Small intestine (tissue), 7 donors: Measurements from ENCODE around the gene TTC7B. TPM values are rescaled to one million over a fixed set of nuclear protein-coding genes. Genes with fewer than 3 reads are reported as not detected.
A peak's percentile ranks its signal among the peaks of the same experiment; 100 is the strongest.

Source experiments
- DNase-seq, 2 donors: peaks; one replicate each; pipeline versions ENCODE4 v3.0.0 to v3.0.0-alpha.2; 2013
- FAIRE-seq: peaks from 2 replicates; lab custom pipeline; 2012; peaks lifted over from hg19 to GRCh38; lab: Jason Lieb, UNC
- H3K27ac ChIP-seq, 3 donors: one replicate each; pipeline ENCODE4 v1.5.1; 2013; ENCODE audit warnings: low read length in 2 of 3, mild to moderate bottlenecking in 2 of 3, control low read depth in 1 of 3, inconsistent platforms in 1 of 3, low read depth in 1 of 3, moderate library complexity in 1 of 3
- H3K27me3 ChIP-seq, 3 donors: one replicate each; pipeline ENCODE4 v1.6.1; 2013; ENCODE audit warnings: low read length in 3 of 3, inconsistent platforms in 1 of 3; ENCODE audit not compliant: control insufficient read depth in 3 of 3, insufficient read depth in 3 of 3
- H3K36me3 ChIP-seq, 3 donors: one replicate each; pipeline ENCODE4 v1.6.1; 2013; ENCODE audit warnings: low read length in 3 of 3, inconsistent platforms in 1 of 3, low read depth in 1 of 3, mild to moderate bottlenecking in 1 of 3, moderate library complexity in 1 of 3; ENCODE audit not compliant: control insufficient read depth in 3 of 3, insufficient read depth in 2 of 3
- H3K4me1 ChIP-seq, 3 donors: one replicate each; pipeline ENCODE4 v1.6.1; 2013; ENCODE audit warnings: low read length in 2 of 3, inconsistent platforms in 1 of 3, low read depth in 1 of 3, mild to moderate bottlenecking in 1 of 3, moderate library complexity in 1 of 3; ENCODE audit not compliant: control insufficient read depth in 3 of 3, insufficient read depth in 2 of 3
- H3K4me3 ChIP-seq, 3 donors: one replicate each; pipeline ENCODE4 v1.5.1; 2013; ENCODE audit warnings: low read length in 3 of 3, control low read depth in 1 of 3, inconsistent platforms in 1 of 3, low read depth in 1 of 3, mild to moderate bottlenecking in 1 of 3, moderate library complexity in 1 of 3
- H3K9me3 ChIP-seq, 2 donors: one replicate each; pipeline ENCODE4 v1.6.1; 2013; ENCODE audit warnings: low read depth in 1 of 2, low read length in 1 of 2; ENCODE audit not compliant: control insufficient read depth in 2 of 2, insufficient read depth in 1 of 2
- WGBS, 3 donors: extraction: QIAGEN DNeasy Blood & Tissue Kit; methylation state at CpG; one replicate each; pipeline ENCODE4 v1.1.7; 2013; 5-methylcytosine and 5-hydroxymethylcytosine counted together
- polyA plus RNA-seq, 4 donors: library from polyadenylated mRNA; stranded (reverse) in 3 of 4; unstranded in 1 of 4; fragments of 200-250 nt in 3 of 4; fragments of 120-200 nt in 1 of 4; gene quantifications; one replicate each; pipeline versions ENCODE4 v1.2.1 to v1.2.3, GENCODE V29; 2013
- donor health status: healthy with polysubstance abuse.
- donor health status: control.
- donor health status: control.
- donor health status: Bipolar disorder and iron deficiency.
- donor health status: healthy.

The TTC7B gene
- polyA plus RNA-seq, 4 donors: 2.9 to 8.8 (median 4.3) TPM

DNA sequence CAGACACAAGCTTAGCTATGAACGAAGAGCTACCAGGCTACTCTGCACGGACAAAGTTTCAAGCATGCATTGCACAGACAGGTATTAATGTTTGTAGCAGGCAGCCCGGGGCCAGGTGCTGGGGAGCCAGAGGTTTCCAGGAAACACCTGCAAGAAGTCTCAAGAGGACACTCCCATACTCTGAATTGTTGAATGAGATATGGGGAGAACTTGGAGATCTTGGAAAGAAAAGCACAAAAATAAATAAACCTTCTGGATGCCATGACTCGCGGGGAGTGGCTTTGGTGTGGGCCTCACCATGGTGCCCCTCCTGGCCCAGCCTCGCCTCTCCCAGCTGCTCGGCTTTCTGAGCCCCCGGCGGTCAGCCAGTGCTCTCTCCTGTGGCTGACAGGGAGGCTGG lies 186.8 kb downstream of the TTC7B start:
- 32 to 63% (median 53%) methylated on average over 9 of the region's 9 CpGs for WGBS, 3 donors
- peak; percentile 7 to 30 for DNase-seq
- Histone ChIP-seq H3K4me1 (no peaks in the 10 kb centered on the region), H3K9me3 (peaks cover 0 to 3% of the 10 kb centered on the region in 2 donors), H3K27ac (no peak overlapping the region), H3K36me3 (peaks cover 0 to 2% (median 0%) of the 10 kb centered on the region in 3 donors), H3K27me3 (no peaks in the 10 kb centered on the region), H3K4me3 (no peak overlapping the region)
- FAIRE-seq: no peak

- no peak for FAIRE-seq
These were observed 187.4 kb downstream of the TTC7B start for GRCh38 chr14:90628825-90629224.

GRCh38 chr14:90627478-90627877 lies 188.8 kb downstream of the TTC7B start:
- 81 to 86% (median 82%) methylated on average over 9 of the region's 9 CpGs for WGBS, 3 donors
- Histone ChIP-seq H3K9me3 (no peaks in the 10 kb centered on the region), H3K27ac (no peak overlapping the region), H3K27me3 (no peaks in the 10 kb centered on the region), H3K4me3 (no peak overlapping the region), H3K36me3 (no peaks in the 10 kb centered on the region), H3K4me1 (no peaks in the 10 kb centered on the region)
- no peak for FAIRE-seq
- no peak for DNase-seq

More at GRCh38 chr14:90628825-90629224, 187.4 kb downstream of the TTC7B start:
- Histone ChIP-seq H3K9me3 (no peaks in the 10 kb centered on the region), H3K4me3 (no peak overlapping the region), H3K27ac (no peak overlapping the region), H3K36me3 (peaks cover 0 to 1% (median 0%) of the 10 kb centered on the region in 3 donors), H3K4me1 (no peaks in the 10 kb centered on the region), H3K27me3 (no peaks in the 10 kb centered on the region)
- 77 to 82% (median 77%) methylated on average over 8 of the region's 8 CpGs for WGBS, 3 donors
- no peak for DNase-seq

- no peaks in the 10 kb centered on the region for H3K27me3 ChIP-seq
- DNase-seq (no peak), FAIRE-seq (no peak)
- H3K9me3 ChIP-seq: no peaks in the 10 kb centered on the region
- WGBS, 3 donors: 88 to 94% (median 93%) methylated on average over 7 of the region's 7 CpGs
- H3K4me3 ChIP-seq: no peak overlapping the region
- H3K27ac ChIP-seq: no peak overlapping the region
- no peaks in the 10 kb centered on the region for H3K4me1 ChIP-seq
- H3K36me3 ChIP-seq: no peaks in the 10 kb centered on the region
These were observed 189.7 kb downstream of the TTC7B start for GRCh38 chr14:90626550-90626949.

DNA sequence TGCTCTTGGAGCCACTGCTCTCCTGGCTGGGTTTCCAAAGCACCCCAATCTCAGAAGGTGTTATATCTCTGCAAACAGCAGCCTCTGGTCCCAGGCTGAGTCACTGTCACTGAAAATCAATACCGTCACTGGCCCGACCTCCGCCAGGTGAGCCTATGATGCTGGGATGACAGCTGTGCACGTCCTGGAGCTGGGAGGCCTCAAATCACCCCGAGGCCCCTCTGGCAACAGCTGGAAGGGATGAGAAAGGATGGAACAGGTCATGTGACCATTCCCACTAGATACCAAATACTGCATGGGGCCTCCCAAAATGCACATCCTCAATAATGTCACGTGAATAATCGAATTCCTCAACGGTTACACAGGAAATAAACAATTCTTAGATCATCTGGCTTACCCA lies 190.8 kb downstream of the TTC7B start:
- 76 to 80% (median 80%) methylated on average over 8 of the region's 8 CpGs for WGBS, 3 donors
- no peak overlapping the region for H3K4me3 ChIP-seq
- H3K27ac ChIP-seq: no peak overlapping the region
- no peaks in the 10 kb centered on the region for H3K9me3 ChIP-seq
- H3K27me3 ChIP-seq: no peaks in the 10 kb centered on the region
- DNase-seq: no peak
- no peak for FAIRE-seq
- no peaks in the 10 kb centered on the region for H3K4me1 ChIP-seq
- H3K36me3 ChIP-seq: no peaks in the 10 kb centered on the region

DNA sequence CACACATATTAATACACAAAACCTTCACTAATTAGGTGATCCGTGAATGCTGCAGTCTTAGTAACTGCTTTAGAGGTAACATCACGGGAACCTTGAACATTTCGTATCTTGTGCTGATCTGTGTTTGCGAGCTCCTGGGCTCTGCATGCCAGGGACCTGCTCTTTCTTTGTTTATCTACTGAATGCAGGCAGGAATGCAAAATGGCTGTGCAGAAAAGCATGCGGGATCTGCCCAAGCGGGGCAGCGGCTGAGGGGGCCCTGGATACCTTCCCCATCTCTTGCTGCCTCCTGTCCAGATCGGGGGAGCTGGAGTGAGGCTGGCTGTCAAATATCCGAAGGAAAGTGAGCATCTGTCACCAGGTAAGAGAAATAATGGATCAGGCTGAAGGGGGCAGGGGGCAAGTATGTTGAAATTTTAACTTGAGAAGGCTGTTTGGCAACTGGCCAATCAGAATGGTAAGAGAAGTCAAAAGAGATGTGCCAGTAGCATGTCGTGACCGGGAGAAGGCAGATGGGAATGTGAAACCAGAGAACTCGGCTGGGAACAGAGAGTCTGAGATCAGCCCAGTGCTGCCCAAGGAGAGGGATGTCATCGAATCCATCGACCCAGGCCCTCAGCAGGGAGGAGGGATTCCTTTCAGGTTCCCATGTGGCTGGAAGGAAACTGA lies 191.4 kb downstream of the TTC7B start:
- 60 to 72% (median 67%) methylated on average over 14 of the region's 14 CpGs for WGBS, 3 donors
- no peaks in the 10 kb centered on the region for H3K27me3 ChIP-seq
- H3K27ac ChIP-seq: no peak overlapping the region
- H3K36me3 ChIP-seq: no peaks in the 10 kb centered on the region
- DNase-seq (no peak), FAIRE-seq (no peak)
- no peaks in the 10 kb centered on the region for H3K4me1 ChIP-seq
- no peaks in the 10 kb centered on the region for H3K9me3 ChIP-seq
- H3K4me3 ChIP-seq: no peak overlapping the region

DNA sequence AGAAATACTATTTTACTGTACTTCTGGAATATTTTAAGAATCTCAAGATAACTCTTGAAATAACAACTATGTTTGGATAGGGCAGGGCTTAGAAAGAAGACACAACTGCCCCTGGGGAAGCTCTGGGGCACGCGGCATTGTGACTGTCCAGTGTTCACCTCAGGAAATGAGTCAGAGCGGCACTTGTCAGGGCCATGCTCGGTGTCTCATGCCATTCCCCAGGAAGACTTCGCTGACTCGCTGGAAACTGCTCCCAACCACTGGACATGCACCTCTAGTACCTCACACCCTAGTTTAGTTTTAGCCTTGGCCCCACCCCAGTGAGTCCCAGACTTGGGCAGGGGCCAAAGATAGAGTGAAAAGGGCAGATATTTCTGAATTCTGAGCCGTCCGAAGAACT lies 192.0 kb downstream of the TTC7B start:
- Histone ChIP-seq H3K27me3 (no peaks in the 10 kb centered on the region), H3K4me3 (no peak overlapping the region), H3K4me1 (no peaks in the 10 kb centered on the region), H3K36me3 (no peaks in the 10 kb centered on the region), H3K9me3 (no peaks in the 10 kb centered on the region), H3K27ac (no peak overlapping the region)
- 66 to 80% (median 69%) methylated on average over 8 of the region's 8 CpGs for WGBS, 3 donors
- no peak for DNase-seq
- no peak for FAIRE-seq

DNA sequence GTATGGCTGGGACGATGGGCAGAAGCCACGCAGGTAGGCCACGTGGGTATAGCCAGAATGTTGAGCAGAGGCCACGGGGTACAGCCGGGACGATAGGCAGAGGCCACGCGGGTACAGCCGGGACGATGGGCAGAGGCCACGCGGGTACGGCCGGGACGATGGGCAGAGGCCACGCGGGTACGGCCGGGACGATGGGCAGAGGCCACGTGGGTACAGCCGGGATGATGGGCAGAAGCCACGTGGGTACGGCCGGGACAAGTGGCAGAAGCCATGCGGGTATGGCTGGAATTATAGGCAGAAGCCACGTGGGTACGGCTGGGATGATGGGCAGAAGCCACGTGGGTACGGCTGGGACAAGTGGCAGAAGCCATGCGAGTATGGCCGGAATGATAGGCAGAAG lies 195.0 kb downstream of the TTC7B start:
- no peaks in the 10 kb centered on the region for H3K9me3 ChIP-seq
- no peaks in the 10 kb centered on the region for H3K4me1 ChIP-seq
- no peak overlapping the region for H3K4me3 ChIP-seq
- FAIRE-seq (no peak), DNase-seq (no peak)
- H3K27me3 ChIP-seq: no peaks in the 10 kb centered on the region
- WGBS, 3 donors: 95 to 97% (median 96%) methylated on average over 32 of the region's 32 CpGs
- no peaks in the 10 kb centered on the region for H3K36me3 ChIP-seq
- H3K27ac ChIP-seq: no peak overlapping the region

- Histone ChIP-seq H3K27ac (no peak overlapping the region), H3K36me3 (no peaks in the 10 kb centered on the region), H3K4me1 (no peaks in the 10 kb centered on the region), H3K4me3 (no peak overlapping the region), H3K27me3 (no peaks in the 10 kb centered on the region), H3K9me3 (no peaks in the 10 kb centered on the region)
- WGBS, 3 donors: 76 to 84% (median 79%) methylated on average over 7 of the region's 7 CpGs
- FAIRE-seq (no peak), DNase-seq (no peak)
These were observed 195.6 kb downstream of the TTC7B start for GRCh38 chr14:90620568-90621077.
